C4-2B (cell line): ENCODE measurements around the gene SULT1A2.
"Not testable (repeated sequence)": the region's sequence is repeated elsewhere in the genome, so short reads cannot be mapped to it uniquely, and the experiment has no call there.

Experiments
- H3K27ac ChIP-seq: fragments of 450-650 bp; 2 replicates; pipeline ENCODE4 v1.5.1; 2017
- CTCF ChIP-seq: fragments of 450-650 bp; conservative IDR thresholded peaks from 2 replicates; pipeline ENCODE4 v1.5.1; 2017; ENCODE audit warnings: mild to moderate bottlenecking
- ZFX ChIP-seq: fragments of 450-650 bp; IDR thresholded peaks from 2 replicates; pipeline ENCODE4 v1.6.1; 2017

SULT1A2 gene

GRCh38 chr16:28553776-28554633 is 42.8 kb downstream of the SULT1A2 start, which contains the start of gene SGF29:
Gene SGF29, plus strand, starts transcription at chr16:28553920. Its CDS starts 27,150 bp downstream, at chr16:28581070.
- TF ChIP-seq ZFX (no peak), CTCF (peak; percentile 60)
- H3K27ac ChIP-seq: peak within 1 kb of the TSS; percentile 86

- H3K27ac ChIP-seq: no peak overlapping the region
- TF ChIP-seq CTCF (peak; percentile 85), ZFX (no peak)
Observed at GRCh38 chr16:28549301-28549899, 47.5 kb downstream of the SULT1A2 start.

- TF ChIP-seq CTCF: no peak
- H3K27ac ChIP-seq: no peak overlapping the region
Observed at GRCh38 chr16:28548306-28548802, 48.5 kb downstream of the SULT1A2 start.

- no peak overlapping the region for H3K27ac ChIP-seq
- TF ChIP-seq ZFX (no peak), CTCF (no peak)
Observed at GRCh38 chr16:28546626-28547025, 50.2 kb downstream of the SULT1A2 start.

GRCh38 chr16:28545964-28546363 is 50.9 kb downstream of the SULT1A2 start:
- H3K27ac ChIP-seq: not testable (repeated sequence)

- no peak for TF ChIP-seq CTCF
- TF ChIP-seq ZFX: no peak
- H3K27ac ChIP-seq: no peak overlapping the region
Observed at GRCh38 chr16:28544998-28545397, 51.9 kb downstream of the SULT1A2 start.

- no peak for TF ChIP-seq ZFX
- TF ChIP-seq CTCF: no peak
- peak overlapping the region; percentile 95 for H3K27ac ChIP-seq
Observed at GRCh38 chr16:28543072-28543471, 53.8 kb downstream of the SULT1A2 start.
